GM19395 (cell line): Measurements from ENCODE around the gene SSH3.
"Not testable (repeated sequence)": the region's sequence is repeated elsewhere in the genome, so short reads cannot be mapped to it uniquely, and the experiment has no call there.

Experiments
- ATAC-seq: cut with Tn5 transposase; IDR thresholded peaks from one replicate; pipeline ENCODE4 v1.9.1; 2021; ENCODE audit warnings: mild to moderate bottlenecking, moderate library complexity; ENCODE audit not compliant: unreplicated experiment

The SSH3 gene

GRCh38 chr11:67303132-67303834 is at the start of gene SSH3:
SSH3 (plus strand) TSS chr11:67303530; CDS start chr11:67303626, 96 bp downstream.
- ATAC-seq = no peak

GRCh38 chr11:67253872-67254624 is 49.3 kb upstream of the SSH3 start:
- ATAC-seq = no peak

- no peak for ATAC-seq
Measured at GRCh38 chr11:67254798-67255197, 48.5 kb upstream of the SSH3 start.

- ATAC-seq = no peak
Measured at GRCh38 chr11:67255353-67255752, 48.0 kb upstream of the SSH3 start.

- ATAC-seq = no peak
Measured at GRCh38 chr11:67255864-67256263, 47.5 kb upstream of the SSH3 start.

GRCh38 chr11:67256477-67257135 is 46.7 kb upstream of the SSH3 start:
- no peak for ATAC-seq

GRCh38 chr11:67260406-67260805 is 42.9 kb upstream of the SSH3 start:
- no peak for ATAC-seq

GRCh38 chr11:67260885-67261639 is 42.3 kb upstream of the SSH3 start:
- ATAC-seq = not testable (repeated sequence)

GRCh38 chr11:67261640-67261945 is 41.7 kb upstream of the SSH3 start:
- no peak for ATAC-seq

GRCh38 chr11:67261946-67262681 is 41.2 kb upstream of the SSH3 start:
- ATAC-seq = no peak

GRCh38 chr11:67262731-67263675 is 40.3 kb upstream of the SSH3 start:
- ATAC-seq = no peak

GRCh38 chr11:67264260-67264659 is 39.1 kb upstream of the SSH3 start:
- no peak for ATAC-seq

- no peak for ATAC-seq
Measured at GRCh38 chr11:67264877-67265632, 38.3 kb upstream of the SSH3 start.

GRCh38 chr11:67265633-67266448 is 37.5 kb upstream of the SSH3 start:
- no peak for ATAC-seq

GRCh38 chr11:67266449-67267187 is 36.7 kb upstream of the SSH3 start, which contains the start of gene GRK2:
GRK2 (plus strand) TSS chr11:67266473; CDS start chr11:67266700, 227 bp downstream.
- no peak for ATAC-seq

GRCh38 chr11:67267188-67268080 is 35.9 kb upstream of the SSH3 start:
- peak; percentile 6 for ATAC-seq
